B cell (primary cell): ENCODE results near the gene OXSR1. TPM values are rescaled to one million over a fixed set of nuclear protein-coding genes. Genes with fewer than 3 reads are reported as not detected.

ENCODE experiments used
- ATAC-seq: fragments of 200-7000 bp; cut with Tn5 transposase; one replicate; pipeline ENCODE4 v1.10.0; 2021; ENCODE audit warnings: low read depth, mild to moderate bottlenecking, moderate number of reproducible peaks, moderate library complexity
- CTCF ChIA-PET: fragments of 350-600 bp; sonication (Branson Sonifier 250); formaldehyde crosslinking; loops from one replicate; lab custom pipeline; 2021; ENCODE audit warnings: antibody characterized with exemption, inconsistent platforms; lab: Charles Lee
- POLR2A ChIA-PET: fragments of 350-600 bp; sonication (Branson Sonifier 250); formaldehyde crosslinking; loops from one replicate; lab custom pipeline; 2021; ENCODE audit warnings: antibody characterized with exemption; lab: Charles Lee
- DNase-seq: peaks from one replicate; pipeline ENCODE4 v3.0.0; 2013
- H2AFZ ChIP-seq: 2 replicates; pipeline ENCODE4 v1.6.1; 2012; ENCODE audit warnings: mild to moderate bottlenecking, low read depth, low read length; ENCODE audit not compliant: insufficient read depth, poor library complexity, severe bottlenecking
- H3K27ac ChIP-seq, 2 donors: 1 replicate in 1 of 2; 2 replicates in 1 of 2; pipeline ENCODE4 v1.5.1; 2012 to 2013; ENCODE audit warnings: low read length in 2 of 2, mild to moderate bottlenecking in 2 of 2, moderate library complexity in 1 of 2
- H3K27me3 ChIP-seq, 4 experiments: fragments of 200-600 bp in 1 of 4; sonication (generic) in 1 of 4; replicated peaks in 1 of 4; 1 replicate in 2 of 4; 2 replicates in 2 of 4; pipeline versions ENCODE4 v1.6.1 to v1.7.0; 2013 to 2016; ENCODE audit warnings: low read length in 3 of 4, mild to moderate bottlenecking in 2 of 4, mixed read lengths in 1 of 4, moderate library complexity in 1 of 4; ENCODE audit not compliant: insufficient read depth in 4 of 4, control insufficient read depth in 3 of 4; ENCODE audit errors: control extremely low read depth in 1 of 4
- H3K36me3 ChIP-seq, 2 experiments: replicated peaks in 1 of 2; 1 replicate in 1 of 2; 2 replicates in 1 of 2; pipeline versions ENCODE4 v1.6.1 to v1.7.1; 2013; ENCODE audit warnings: low read length in 1 of 2; ENCODE audit not compliant: insufficient read depth in 2 of 2, control insufficient read depth in 1 of 2; ENCODE audit errors: control extremely low read depth in 1 of 2, extremely low read depth in 1 of 2
- H3K4me1 ChIP-seq, 2 donors: fragments of 200-600 bp in 1 of 2; sonication (generic) in 1 of 2; 1 replicate in 1 of 2; 2 replicates in 1 of 2; pipeline versions ENCODE4 v1.5.1 to v1.6.1; 2013 to 2017; ENCODE audit warnings: low read length in 2 of 2; ENCODE audit not compliant: control insufficient read depth in 2 of 2, insufficient read depth in 2 of 2
- H3K4me2 ChIP-seq: replicated peaks from 2 replicates; pipeline ENCODE3; 2012; ENCODE audit warnings: mild to moderate bottlenecking, low read depth, low read length; ENCODE audit not compliant: poor library complexity, severe bottlenecking
- H3K4me3 ChIP-seq, 5 experiments: fragments of 200-600 bp in 1 of 5; sonication (generic) in 1 of 5; 1 replicate in 3 of 5; 2 replicates in 2 of 5; pipeline versions ENCODE4 v1.5.1 to v1.7.0; 2011 to 2016; ENCODE audit warnings: low read length in 4 of 5, mild to moderate bottlenecking in 4 of 5, low read depth in 2 of 5, control low read depth in 1 of 5, moderate library complexity in 1 of 5; ENCODE audit not compliant: insufficient read depth in 1 of 5; ENCODE audit errors: control extremely low read depth in 1 of 5, extremely low read depth in 1 of 5
- H3K79me2 ChIP-seq: fragments of 200-600 bp; sonication (generic); one replicate; pipeline ENCODE4 v1.6.0; 2016; ENCODE audit warnings: low read length; ENCODE audit not compliant: control insufficient read depth, insufficient read depth
- H3K9ac ChIP-seq: fragments of 200-600 bp; sonication (generic); 2 replicates; pipeline ENCODE4 v1.6.1; 2017; ENCODE audit warnings: mild to moderate bottlenecking, low read length, moderate library complexity
- H3K9me3 ChIP-seq, 3 donors: one replicate each; pipeline versions ENCODE4 v1.6.1 to v1.7.1; 2013; ENCODE audit warnings: low read length in 2 of 3; ENCODE audit not compliant: control insufficient read depth in 2 of 3, insufficient read depth in 1 of 3; ENCODE audit errors: control extremely low read depth in 1 of 3
- H4K20me1 ChIP-seq: 2 replicates; pipeline ENCODE4 v1.6.0; 2012; ENCODE audit warnings: mild to moderate bottlenecking, low read length; ENCODE audit not compliant: insufficient read depth, control insufficient read depth, poor library complexity, severe bottlenecking
- H3K27ac Mint-ChIP-seq: one replicate; pipeline ENCODE4 v1.8.0; 2021; ENCODE audit warnings: mixed read lengths
- H3K27me3 Mint-ChIP-seq: one replicate; pipeline ENCODE4 v1.8.0; 2021; ENCODE audit warnings: mixed read lengths
- H3K4me1 Mint-ChIP-seq: one replicate; pipeline ENCODE4 v1.8.0; 2021; ENCODE audit warnings: mixed read lengths
- H3K4me3 Mint-ChIP-seq: one replicate; pipeline ENCODE4 v1.8.0; 2021; ENCODE audit warnings: mixed read lengths
- H3K9me3 Mint-ChIP-seq: one replicate; pipeline ENCODE4 v1.8.0; 2022; ENCODE audit warnings: mixed read lengths; ENCODE audit not compliant: insufficient read depth
- EZH2 ChIP-seq: IDR thresholded peaks from 2 replicates; pipeline ENCODE4 v1.6.1; 2012; ENCODE audit warnings: borderline replicate concordance, low read depth, mild to moderate bottlenecking, moderate library complexity, low read length; ENCODE audit not compliant: insufficient read depth, poor library complexity, severe bottlenecking
- WGBS: methylation state at CpG from one replicate; pipeline ENCODE4 v1.1.5; 2013; ENCODE audit warnings: missing lambda C conversion rate; ENCODE audit not compliant: insufficient coverage; 5-methylcytosine and 5-hydroxymethylcytosine counted together
- intact Hi-C: fragments of 100-400 bp; cut with micrococcal nuclease; formaldehyde crosslinking; loops from one replicate; pipeline ENCODE4 v1.10.0; 2022
- polyA plus RNA-seq: library from polyadenylated mRNA; depleted of rRNA; stranded (reverse); fragments of >200 nt; gene quantifications from 2 replicates; pipeline ENCODE4 v1.2.3, GENCODE V29; 2012
- total RNA-seq, 2 donors: library from RNA; stranded (reverse); fragments of 120-200 nt in 1 of 2; gene quantifications; 1 replicate in 1 of 2; 2 replicates in 1 of 2; pipeline versions ENCODE4 v1.2.3 to v1.2.4, GENCODE V29; 2013 to 2022
- TF ChIP-seq, protein P1 (sequence below): fragments of 200-600 bp; IDR thresholded peaks from one replicate; pipeline ENCODE4 v1.8.0; 2022; ENCODE audit warnings: antibody characterized with exemption, mild to moderate bottlenecking

Gene OXSR1
- total and polyA plus RNA-seq, 2 donors (not counting 1 experiment from before 2014, with no cell fraction given): 15.5 to 41.5 TPM

DNA sequence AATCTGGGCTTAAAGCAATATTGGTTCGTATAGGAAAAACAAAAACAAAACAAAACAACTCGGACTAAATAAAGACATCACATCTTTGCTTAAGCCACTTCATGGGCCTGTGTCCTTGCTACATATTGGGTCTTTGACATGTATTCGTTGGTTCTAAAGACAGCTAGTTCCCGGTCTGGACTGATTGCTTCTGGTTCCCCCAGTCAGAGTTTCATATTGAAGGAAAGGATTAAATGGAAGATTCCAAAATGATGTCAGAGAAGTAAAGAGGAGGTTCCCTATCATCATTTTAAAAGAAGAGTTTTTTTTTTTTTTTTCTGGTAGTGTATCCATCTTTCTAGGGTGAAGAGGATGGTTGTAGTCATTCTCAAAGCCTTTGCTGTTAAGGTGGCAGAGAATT, 2.3 kb downstream of the OXSR1 start:
- Histone ChIP-seq H2AFZ (no peak overlapping the region), H3K4me3 (no peak overlapping the region), H3K9me3 (no peaks in the 10 kb centered on the region), H3K27ac (no peak overlapping the region), H3K9ac (no peak overlapping the region), H4K20me1 (peaks cover 40% of the 10 kb centered on the region), H3K79me2 (peaks cover 72% of the 10 kb centered on the region), H3K4me1 (peaks cover 21 to 28% of the 10 kb centered on the region in 2 donors), H3K4me2 (no peak overlapping the region), H3K27me3 (no peaks in the 10 kb centered on the region), H3K36me3 (no peaks in the 10 kb centered on the region)
- H3K4me1 Mint-ChIP-seq: peaks cover 66% of the 10 kb centered on the region
- no peak for TF ChIP-seq EZH2
- TF ChIP-seq, protein P1, sequence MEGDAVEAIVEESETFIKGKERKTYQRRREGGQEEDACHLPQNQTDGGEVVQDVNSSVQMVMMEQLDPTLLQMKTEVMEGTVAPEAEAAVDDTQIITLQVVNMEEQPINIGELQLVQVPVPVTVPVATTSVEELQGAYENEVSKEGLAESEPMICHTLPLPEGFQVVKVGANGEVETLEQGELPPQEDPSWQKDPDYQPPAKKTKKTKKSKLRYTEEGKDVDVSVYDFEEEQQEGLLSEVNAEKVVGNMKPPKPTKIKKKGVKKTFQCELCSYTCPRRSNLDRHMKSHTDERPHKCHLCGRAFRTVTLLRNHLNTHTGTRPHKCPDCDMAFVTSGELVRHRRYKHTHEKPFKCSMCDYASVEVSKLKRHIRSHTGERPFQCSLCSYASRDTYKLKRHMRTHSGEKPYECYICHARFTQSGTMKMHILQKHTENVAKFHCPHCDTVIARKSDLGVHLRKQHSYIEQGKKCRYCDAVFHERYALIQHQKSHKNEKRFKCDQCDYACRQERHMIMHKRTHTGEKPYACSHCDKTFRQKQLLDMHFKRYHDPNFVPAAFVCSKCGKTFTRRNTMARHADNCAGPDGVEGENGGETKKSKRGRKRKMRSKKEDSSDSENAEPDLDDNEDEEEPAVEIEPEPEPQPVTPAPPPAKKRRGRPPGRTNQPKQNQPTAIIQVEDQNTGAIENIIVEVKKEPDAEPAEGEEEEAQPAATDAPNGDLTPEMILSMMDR: no peak
- H3K4me3 Mint-ChIP-seq: peak overlapping the region; percentile 42
- ChIA-PET CTCF (interaction anchor here (0.7 kb wide), 2 partner anchors 20 to 25 kb away, joined by 3 to 6 read pairs; no protein-coding TSS in a partner anchor), POLR2A (interaction anchor here (4.9 kb wide), 1 partner anchor 29 kb away, joined by 75 read pairs; the partner anchor contains the start of genes ACAA1 and MYD88)
- no peak for ATAC-seq
- no peaks in the 10 kb centered on the region for H3K27me3 Mint-ChIP-seq
- H3K9me3 Mint-ChIP-seq: no peaks in the 10 kb centered on the region
- DNase-seq: no peak
- intact Hi-C loops: loop anchor here (10.0 kb wide), 1 partner anchor 887 kb away; the partner anchor contains the start of genes SCN11A and WDR48
- no CpG with 5 or more reads among the region's 4 CpGs for WGBS
- H3K27ac Mint-ChIP-seq: no peak overlapping the region

DNA sequence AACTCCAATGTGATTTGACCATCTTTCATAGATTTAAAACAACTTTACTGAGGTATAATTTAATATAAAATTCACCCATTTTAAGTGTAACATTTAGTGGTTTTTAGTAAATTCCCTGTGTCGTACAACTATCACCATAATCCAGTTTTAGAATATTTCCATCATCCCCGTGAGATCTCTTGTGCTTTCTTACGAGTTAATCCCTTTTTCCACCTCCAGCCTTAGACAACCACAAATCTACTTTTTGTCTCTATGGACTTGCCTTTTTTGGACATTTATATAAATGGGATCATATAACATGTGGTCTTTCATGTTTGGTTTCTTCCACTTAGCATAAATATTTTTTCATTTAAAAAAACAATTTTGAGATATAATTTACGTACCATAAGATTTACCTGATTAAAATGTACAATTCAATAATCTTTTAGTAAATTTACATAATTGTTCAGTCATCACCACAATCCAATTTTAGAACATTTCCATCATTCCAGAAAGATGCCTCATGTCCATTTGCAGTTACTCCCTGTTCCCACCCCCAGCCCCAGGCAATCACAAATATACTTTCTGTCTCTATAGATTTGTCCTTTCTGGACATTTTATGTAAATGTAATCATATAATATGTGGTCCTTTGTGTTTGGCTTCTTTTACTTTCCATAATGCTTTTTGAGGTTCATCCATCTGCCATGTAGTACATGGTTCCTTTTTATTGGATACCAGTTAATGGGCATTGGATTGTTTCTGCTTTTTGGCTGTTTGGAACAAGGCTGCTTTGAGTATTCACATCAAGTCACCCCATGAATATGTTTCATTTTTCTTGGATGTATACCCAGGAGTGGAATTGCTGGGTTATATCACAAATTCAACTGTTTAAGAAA, 3.1 kb downstream of the OXSR1 start:
- TF ChIP-seq EZH2: no peak
- TF ChIP-seq, protein P1: no peak
- Histone ChIP-seq H3K36me3 (no peaks in the 10 kb centered on the region), H4K20me1 (peaks cover 48% of the 10 kb centered on the region), H3K4me3 (no peak overlapping the region), H2AFZ (no peak overlapping the region), H3K27ac (no peak overlapping the region), H3K4me2 (no peak overlapping the region), H3K9ac (no peak overlapping the region), H3K79me2 (peaks cover 80% of the 10 kb centered on the region), H3K4me1 (peaks cover 21 to 28% of the 10 kb centered on the region in 2 donors), H3K27me3 (no peaks in the 10 kb centered on the region), H3K9me3 (no peaks in the 10 kb centered on the region)
- DNase-seq (no peak), ATAC-seq (no peak)
- WGBS: no CpG with 5 or more reads among the region's 4 CpGs
- no peak overlapping the region for H3K4me3 Mint-ChIP-seq
- H3K27ac Mint-ChIP-seq: no peak overlapping the region
- intact Hi-C loops: loop anchor here (10.0 kb wide), 1 partner anchor 886 kb away; the partner anchor contains the start of genes SCN11A and WDR48
- H3K9me3 Mint-ChIP-seq: no peaks in the 10 kb centered on the region
- H3K27me3 Mint-ChIP-seq: no peaks in the 10 kb centered on the region
- POLR2A ChIA-PET: no interaction called here
- H3K4me1 Mint-ChIP-seq: peaks cover 70% of the 10 kb centered on the region
- CTCF ChIA-PET: no interaction called here
